ENCODE data around the gene PON2.

The PON2 gene

GRCh38 chr7:95397381-95397780, 37.4 kb downstream of the PON2 start:
- peaks cover 0 to 3% of the 10 kb centered on the region in 2 donors for H3K4me1 ChIP-seq (ENCODE audit: control insufficient read depth in 2 of 2, insufficient read depth in 1 of 2, low read depth in 1 of 2, low read length in 2 of 2)
- no peak overlapping the region for H2BK12ac ChIP-seq (ENCODE audit: low read length)
- no peak for DNase-seq (ENCODE audit: low spot score)
- H3K14ac ChIP-seq (ENCODE audit: low read length) = no peak overlapping the region
- H4K8ac ChIP-seq (ENCODE audit: low read depth, low read length) = no peak overlapping the region
- no peak overlapping the region for H4K91ac ChIP-seq (ENCODE audit: low read depth, low read length, poor library complexity)
- WGBS, 2 donors (ENCODE audit: extremely low coverage in 2 of 2, insufficient read length in 2 of 2, insufficient replicate concordance in 1 of 2) = no CpG with 5 or more reads among the region's 3 CpGs
- H3K4me2 ChIP-seq (ENCODE audit: insufficient read depth, low read length, poor library complexity, severe bottlenecking) = no peak overlapping the region
- H3K79me1 ChIP-seq (ENCODE audit: low read depth, low read length) = no peaks in the 10 kb centered on the region
- H2BK15ac ChIP-seq (ENCODE audit: low read length) = no peak overlapping the region
- H2BK5ac ChIP-seq (ENCODE audit: low read length) = no peak overlapping the region
- no peak overlapping the region for H2AFZ ChIP-seq (ENCODE audit: low read length)
- no peak overlapping the region for H3K4ac ChIP-seq (ENCODE audit: low read length)
- peaks cover 0 to 10% (median 0%) of the 10 kb centered on the region in 3 experiments for H3K27me3 ChIP-seq (ENCODE audit: control insufficient read depth in 3 of 3, insufficient read depth in 3 of 3, low read depth in 1 of 3, low read length in 3 of 3)
- peaks cover 1 to 5% of the 10 kb centered on the region in 2 donors for H3K9me3 ChIP-seq (replicated peaks in 1 of 2; ENCODE audit: control insufficient read depth in 2 of 2, insufficient read depth in 1 of 2, low read depth in 1 of 2, low read length in 2 of 2)
- no peak overlapping the region for H2BK120ac ChIP-seq (ENCODE audit: low read depth, low read length)
- H3K36me3 ChIP-seq (replicated peaks in 1 of 2; ENCODE audit: control insufficient read depth in 2 of 2, insufficient read depth in 2 of 2, low read length in 2 of 2) = peaks cover 0 to 4% of the 10 kb centered on the region in 2 donors
- H3K18ac ChIP-seq (ENCODE audit: low read length) = no peak overlapping the region
- no peak overlapping the region for H3K9ac ChIP-seq (ENCODE audit: low read depth, low read length, poor library complexity)
- no peak overlapping the region for H3K23ac ChIP-seq (ENCODE audit: low read depth, low read length, poor library complexity)
- no peak overlapping the region for H3K4me3 ChIP-seq (ENCODE audit: low read length in 2 of 2)
- H2AK5ac ChIP-seq (ENCODE audit: low read depth, low read length) = no peak overlapping the region
- H3K27ac ChIP-seq (replicated peaks; ENCODE audit: low read length) = no peak overlapping the region

DNA sequence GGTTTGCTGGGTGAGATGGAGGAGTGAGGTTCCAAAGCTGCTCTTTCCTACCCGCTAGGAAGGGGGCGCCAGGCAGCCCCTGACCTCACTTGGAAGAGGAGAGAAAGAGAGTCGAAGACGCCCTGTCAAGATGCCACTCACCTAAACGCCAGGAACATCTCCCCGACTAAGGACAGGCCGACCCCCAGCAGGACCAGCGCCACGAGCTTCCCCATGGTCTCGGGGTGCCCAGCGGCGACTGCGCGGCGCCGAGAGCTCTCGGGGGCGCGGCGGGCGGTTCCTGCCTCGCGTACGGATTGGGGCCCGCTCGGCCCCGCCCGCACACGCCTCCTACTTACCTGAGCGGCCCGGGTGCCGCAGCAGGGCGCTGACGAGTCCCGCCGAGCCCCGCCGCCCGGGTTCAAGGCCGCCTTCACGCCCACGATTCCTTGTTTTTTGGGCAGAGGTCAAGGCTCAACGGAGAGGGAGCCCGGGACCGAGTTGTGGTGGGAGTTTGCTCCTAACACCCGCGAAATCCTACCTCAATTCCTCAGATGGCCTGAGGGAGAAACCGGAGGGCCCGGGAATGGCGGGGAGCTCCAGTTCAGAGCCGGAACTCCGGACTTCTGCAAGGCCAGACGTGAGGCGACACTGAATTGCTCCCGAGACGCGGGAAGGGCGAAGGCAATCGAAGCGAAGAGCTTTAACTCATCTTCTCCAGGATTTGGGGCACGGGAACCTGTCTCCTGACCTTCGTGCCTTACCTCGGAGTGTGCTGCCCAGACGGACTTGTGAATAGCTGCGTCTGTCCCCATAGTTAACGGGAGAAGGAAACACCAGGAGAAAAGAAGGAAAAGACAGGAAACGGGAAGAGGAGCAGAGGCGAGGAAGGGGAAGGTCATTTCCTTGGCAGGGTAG, 38.4 kb downstream of the PON2 start, which contains the start of gene PON3:
Gene PON3 (minus strand): TSS at position 240 of the 897 bp plus-strand sequence. CDS start 25 bp downstream, at position 215.
- peaks cover 0 to 10% (median 0%) of the 10 kb centered on the region in 3 experiments for H3K27me3 ChIP-seq (ENCODE audit: control insufficient read depth in 3 of 3, insufficient read depth in 3 of 3, low read depth in 1 of 3, low read length in 3 of 3)
- H4K8ac ChIP-seq (ENCODE audit: low read depth, low read length) = no peak within 1 kb of the TSS
- H3K9ac ChIP-seq (ENCODE audit: low read depth, low read length, poor library complexity) = no peak within 1 kb of the TSS
- no peak for DNase-seq (ENCODE audit: low spot score)
- H2AFZ ChIP-seq (ENCODE audit: low read length) = peak within 1 kb of the TSS; percentile 7
- H3K4me1 ChIP-seq (ENCODE audit: control insufficient read depth in 2 of 2, insufficient read depth in 1 of 2, low read depth in 1 of 2, low read length in 2 of 2) = peaks cover 0 to 3% of the 10 kb centered on the region in 2 donors
- peaks cover 1 to 5% of the 10 kb centered on the region in 2 donors for H3K9me3 ChIP-seq (replicated peaks in 1 of 2; ENCODE audit: control insufficient read depth in 2 of 2, insufficient read depth in 1 of 2, low read depth in 1 of 2, low read length in 2 of 2)
- H3K27ac ChIP-seq (replicated peaks; ENCODE audit: low read length) = no peak within 1 kb of the TSS
- H3K4ac ChIP-seq (ENCODE audit: low read length) = no peak within 1 kb of the TSS
- H3K23ac ChIP-seq (ENCODE audit: low read depth, low read length, poor library complexity) = no peak within 1 kb of the TSS
- no peak within 1 kb of the TSS for H4K91ac ChIP-seq (ENCODE audit: low read depth, low read length, poor library complexity)
- H2BK12ac ChIP-seq (ENCODE audit: low read length) = no peak within 1 kb of the TSS
- H3K4me3 ChIP-seq (ENCODE audit: low read length in 2 of 2) = no peak within 1 kb of the TSS
- no peak within 1 kb of the TSS for H3K14ac ChIP-seq (ENCODE audit: low read length)
- H3K79me1 ChIP-seq (ENCODE audit: low read depth, low read length) = no peaks in the 10 kb centered on the region
- no peak within 1 kb of the TSS for H2BK120ac ChIP-seq (ENCODE audit: low read depth, low read length)
- no peak within 1 kb of the TSS for H3K4me2 ChIP-seq (ENCODE audit: insufficient read depth, low read length, poor library complexity, severe bottlenecking)
- no peaks in the 10 kb centered on the region for H3K36me3 ChIP-seq (replicated peaks in 1 of 2; ENCODE audit: control insufficient read depth in 2 of 2, insufficient read depth in 2 of 2, low read length in 2 of 2)
- no CpG with 5 or more reads among the region's 68 CpGs for WGBS, 2 donors (ENCODE audit: extremely low coverage in 2 of 2, insufficient read length in 2 of 2, insufficient replicate concordance in 1 of 2)
- H2BK15ac ChIP-seq (ENCODE audit: low read length) = no peak within 1 kb of the TSS
- H2BK5ac ChIP-seq (ENCODE audit: low read length) = no peak within 1 kb of the TSS
- H2AK5ac ChIP-seq (ENCODE audit: low read depth, low read length) = peak within 1 kb of the TSS; percentile 13
- H3K18ac ChIP-seq (ENCODE audit: low read length) = no peak within 1 kb of the TSS

DNA sequence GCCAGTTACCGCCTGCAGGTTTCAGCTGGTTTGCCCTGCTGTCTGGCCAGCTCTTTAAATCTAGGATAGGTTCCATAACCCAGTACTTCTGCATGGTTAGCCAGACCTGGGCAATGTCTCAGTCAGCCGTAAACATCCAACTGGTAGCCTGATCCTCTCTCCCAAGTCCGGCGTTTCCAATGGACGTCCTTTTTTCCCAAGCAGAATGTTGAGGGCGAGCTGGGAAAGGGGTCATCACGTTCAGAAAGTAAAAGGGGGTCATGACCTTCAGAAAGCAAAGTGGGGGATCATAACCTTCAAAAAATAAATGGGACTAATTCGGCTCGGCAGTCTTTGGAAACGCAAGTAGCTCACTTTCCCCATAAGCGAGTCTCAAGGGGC, 39.1 kb downstream of the PON2 start:
- Histone ChIP-seq H3K4me2 (ENCODE audit: insufficient read depth, low read length, poor library complexity, severe bottlenecking) (no peak overlapping the region), H3K9me3 (replicated peaks in 1 of 2; ENCODE audit: control insufficient read depth in 2 of 2, insufficient read depth in 1 of 2, low read depth in 1 of 2, low read length in 2 of 2) (peaks cover 1 to 5% of the 10 kb centered on the region in 2 donors), H2BK5ac (ENCODE audit: low read length) (no peak overlapping the region), H3K36me3 (replicated peaks in 1 of 2; ENCODE audit: control insufficient read depth in 2 of 2, insufficient read depth in 2 of 2, low read length in 2 of 2) (no peaks in the 10 kb centered on the region), H2AFZ (ENCODE audit: low read length) (no peak overlapping the region), H4K8ac (ENCODE audit: low read depth, low read length) (no peak overlapping the region), H3K14ac (ENCODE audit: low read length) (no peak overlapping the region), H3K18ac (ENCODE audit: low read length) (no peak overlapping the region), H2BK12ac (ENCODE audit: low read length) (no peak overlapping the region), H2BK15ac (ENCODE audit: low read length) (no peak overlapping the region), H3K4ac (ENCODE audit: low read length) (no peak overlapping the region), H3K79me1 (ENCODE audit: low read depth, low read length) (no peaks in the 10 kb centered on the region), H3K27me3 (ENCODE audit: control insufficient read depth in 3 of 3, insufficient read depth in 3 of 3, low read depth in 1 of 3, low read length in 3 of 3) (peaks cover 0 to 10% (median 0%) of the 10 kb centered on the region in 3 experiments), H3K27ac (replicated peaks; ENCODE audit: low read length) (no peak overlapping the region), H2AK5ac (ENCODE audit: low read depth, low read length) (peak overlapping the region; percentile 13), H3K9ac (ENCODE audit: low read depth, low read length, poor library complexity) (no peak overlapping the region), H3K4me1 (ENCODE audit: control insufficient read depth in 2 of 2, insufficient read depth in 1 of 2, low read depth in 1 of 2, low read length in 2 of 2) (peaks cover 0 to 3% of the 10 kb centered on the region in 2 donors), H3K23ac (ENCODE audit: low read depth, low read length, poor library complexity) (no peak overlapping the region), H2BK120ac (ENCODE audit: low read depth, low read length) (no peak overlapping the region), H3K4me3 (ENCODE audit: low read length in 2 of 2) (no peak overlapping the region), H4K91ac (ENCODE audit: low read depth, low read length, poor library complexity) (no peak overlapping the region)
- no CpG with 5 or more reads among the region's 11 CpGs for WGBS, 2 donors (ENCODE audit: extremely low coverage in 2 of 2, insufficient read length in 2 of 2, insufficient replicate concordance in 1 of 2)
- DNase-seq (ENCODE audit: low spot score) = no peak

DNA sequence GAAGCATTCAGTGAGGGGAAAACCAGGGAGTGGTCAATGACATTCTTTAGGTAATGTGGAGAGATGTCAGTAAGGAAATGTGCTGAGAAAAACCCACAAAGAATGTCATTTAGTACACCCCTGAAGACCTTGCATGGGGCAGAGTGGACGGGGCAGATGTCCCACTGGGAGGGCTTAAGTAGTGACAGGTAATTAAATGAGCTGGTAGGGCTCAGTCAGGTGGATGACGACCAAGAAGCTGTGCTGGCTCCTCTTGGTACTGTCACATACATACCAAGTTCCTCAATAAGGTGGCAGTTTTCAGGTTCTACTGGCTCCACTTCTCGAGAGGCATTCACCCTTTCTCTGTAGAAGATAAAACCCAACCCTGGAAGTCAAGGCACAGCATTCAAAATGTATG, 40.5 kb downstream of the PON2 start:
- Histone ChIP-seq H2BK15ac (ENCODE audit: low read length) (no peak overlapping the region), H2BK120ac (ENCODE audit: low read depth, low read length) (no peak overlapping the region), H3K4me3 (ENCODE audit: low read length in 2 of 2) (no peak overlapping the region), H3K18ac (ENCODE audit: low read length) (no peak overlapping the region), H2BK12ac (ENCODE audit: low read length) (no peak overlapping the region), H3K36me3 (replicated peaks in 1 of 2; ENCODE audit: control insufficient read depth in 2 of 2, insufficient read depth in 2 of 2, low read length in 2 of 2) (no peaks in the 10 kb centered on the region), H2AK5ac (ENCODE audit: low read depth, low read length) (no peak overlapping the region), H4K91ac (ENCODE audit: low read depth, low read length, poor library complexity) (no peak overlapping the region), H3K79me1 (ENCODE audit: low read depth, low read length) (no peaks in the 10 kb centered on the region), H3K23ac (ENCODE audit: low read depth, low read length, poor library complexity) (no peak overlapping the region), H3K4me1 (ENCODE audit: control insufficient read depth in 2 of 2, insufficient read depth in 1 of 2, low read depth in 1 of 2, low read length in 2 of 2) (peaks cover 0 to 3% of the 10 kb centered on the region in 2 donors), H2AFZ (ENCODE audit: low read length) (no peak overlapping the region), H3K9me3 (replicated peaks in 1 of 2; ENCODE audit: control insufficient read depth in 2 of 2, insufficient read depth in 1 of 2, low read depth in 1 of 2, low read length in 2 of 2) (peaks cover 1 to 5% of the 10 kb centered on the region in 2 donors), H3K27me3 (ENCODE audit: control insufficient read depth in 3 of 3, insufficient read depth in 3 of 3, low read depth in 1 of 3, low read length in 3 of 3) (no peaks in the 10 kb centered on the region), H3K27ac (replicated peaks; ENCODE audit: low read length) (no peak overlapping the region), H3K4ac (ENCODE audit: low read length) (no peak overlapping the region), H3K4me2 (ENCODE audit: insufficient read depth, low read length, poor library complexity, severe bottlenecking) (no peak overlapping the region), H4K8ac (ENCODE audit: low read depth, low read length) (no peak overlapping the region), H2BK5ac (ENCODE audit: low read length) (no peak overlapping the region), H3K14ac (ENCODE audit: low read length) (no peak overlapping the region), H3K9ac (ENCODE audit: low read depth, low read length, poor library complexity) (no peak overlapping the region)
- no CpG with 5 or more reads among the region's 3 CpGs for WGBS, 2 donors (ENCODE audit: extremely low coverage in 2 of 2, insufficient read length in 2 of 2, insufficient replicate concordance in 1 of 2)
- no peak for DNase-seq (ENCODE audit: low spot score)
